Measurements from ENCODE around the gene STRA6.

GRCh38 chr15:74211656-74212055 lies 9.1 kb upstream of the STRA6 start:
- TF ChIP-seq YY1 (IDR thresholded peaks at IDR 0.05; ENCODE audit: insufficient read depth, insufficient read length) (no peak), ZNF274 (IDR thresholded peaks at IDR 0.05; ENCODE audit: low read depth, low read length) (no peak), SUZ12 (IDR thresholded peaks at IDR 0.05; ENCODE audit: extremely low read depth, insufficient read depth, insufficient read length) (no peak)

Measured in NT2/D1 (cell line).